Adrenal gland (tissue), 5 donors: Measurements from ENCODE around the gene CFAP69.

Experiments
- POLR2A ChIP-seq, 2 donors: fragments of 450-650 bp; IDR thresholded peaks; one replicate each; pipeline ENCODE4 v1.6.1; 2017; ENCODE audit warnings: antibody characterized with exemption in 2 of 2, mild to moderate bottlenecking in 2 of 2, moderate library complexity in 1 of 2
- TF ChIP-seq, protein P1 (sequence below), 6 experiments: fragments of 450-650 bp in 4 of 6; fragments of 200-600 bp in 2 of 6; sonication (generic) in 1 of 6; IDR thresholded peaks; 1 replicate in 5 of 6; 2 replicates in 1 of 6; pipeline versions ENCODE4 v1.5.1 to v1.8.0; 2016 to 2021; ENCODE audit warnings: antibody characterized with exemption in 6 of 6, mild to moderate bottlenecking in 2 of 6, moderate library complexity in 1 of 6
- donor health status: DM: no; HTN: no; CAD: no.

DNA sequence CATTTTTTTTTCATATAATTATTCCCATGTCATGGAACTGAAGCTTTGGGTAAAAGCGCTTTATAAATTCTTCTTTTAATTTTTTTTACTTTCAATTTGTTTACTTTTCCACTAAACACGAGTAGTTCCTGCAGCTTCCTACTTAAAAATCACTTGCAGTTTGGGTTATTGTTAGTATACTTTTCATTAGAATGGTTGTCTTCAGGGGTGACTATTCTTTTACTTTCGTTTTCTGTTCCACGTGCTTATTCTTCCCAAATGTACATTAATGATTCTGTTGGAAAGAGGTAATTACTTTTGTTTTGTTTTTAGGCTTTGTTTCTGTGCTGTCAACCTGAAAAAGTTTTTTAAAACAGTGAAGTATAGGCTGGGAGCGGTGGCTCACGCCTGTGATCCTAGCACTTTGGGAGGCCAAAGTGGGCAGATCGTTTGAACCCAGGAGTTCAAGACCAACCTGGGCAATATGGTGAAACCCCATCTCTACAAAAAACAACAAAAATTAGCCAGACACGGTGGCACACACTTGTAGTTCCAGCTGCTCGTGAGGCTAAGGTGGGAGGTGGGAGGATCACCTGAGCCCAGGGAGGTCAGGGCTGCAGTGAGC is 5.2 kb upstream of the CFAP69 start:
- TF ChIP-seq, protein P1, sequence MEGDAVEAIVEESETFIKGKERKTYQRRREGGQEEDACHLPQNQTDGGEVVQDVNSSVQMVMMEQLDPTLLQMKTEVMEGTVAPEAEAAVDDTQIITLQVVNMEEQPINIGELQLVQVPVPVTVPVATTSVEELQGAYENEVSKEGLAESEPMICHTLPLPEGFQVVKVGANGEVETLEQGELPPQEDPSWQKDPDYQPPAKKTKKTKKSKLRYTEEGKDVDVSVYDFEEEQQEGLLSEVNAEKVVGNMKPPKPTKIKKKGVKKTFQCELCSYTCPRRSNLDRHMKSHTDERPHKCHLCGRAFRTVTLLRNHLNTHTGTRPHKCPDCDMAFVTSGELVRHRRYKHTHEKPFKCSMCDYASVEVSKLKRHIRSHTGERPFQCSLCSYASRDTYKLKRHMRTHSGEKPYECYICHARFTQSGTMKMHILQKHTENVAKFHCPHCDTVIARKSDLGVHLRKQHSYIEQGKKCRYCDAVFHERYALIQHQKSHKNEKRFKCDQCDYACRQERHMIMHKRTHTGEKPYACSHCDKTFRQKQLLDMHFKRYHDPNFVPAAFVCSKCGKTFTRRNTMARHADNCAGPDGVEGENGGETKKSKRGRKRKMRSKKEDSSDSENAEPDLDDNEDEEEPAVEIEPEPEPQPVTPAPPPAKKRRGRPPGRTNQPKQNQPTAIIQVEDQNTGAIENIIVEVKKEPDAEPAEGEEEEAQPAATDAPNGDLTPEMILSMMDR (IDR thresholded peaks at IDR 0.05): no peak
- no peak for TF ChIP-seq POLR2A (IDR thresholded peaks at IDR 0.05)
